ENCODE results near the gene SATB2. TPM values are rescaled to one million over a fixed set of nuclear protein-coding genes. Genes with fewer than 3 reads are reported as not detected.
A peak's percentile ranks its signal among the peaks of the same experiment; 100 is the strongest.

Gene SATB2
- total RNA-seq, 1 experiment from 2014 or later: 22.1 TPM

DNA sequence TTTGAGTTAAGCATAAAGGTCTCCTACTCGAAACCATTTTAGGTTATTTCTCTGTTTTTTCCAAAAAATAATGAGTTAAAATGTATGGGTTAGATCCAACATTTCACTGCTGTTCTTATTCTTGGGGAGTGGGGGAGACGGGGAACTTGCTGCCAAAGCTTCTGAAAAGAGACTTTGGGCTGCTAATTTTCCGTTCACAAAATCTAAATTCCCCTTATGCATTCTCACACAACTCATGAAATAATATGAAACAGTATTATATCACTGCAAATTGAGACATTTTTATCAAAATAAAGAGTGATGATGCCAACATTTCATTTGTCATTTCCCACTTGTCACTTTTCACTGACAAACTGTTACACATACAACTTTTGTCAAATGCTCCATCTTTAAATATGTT lies 7.8 kb downstream of the SATB2 start (continued):
- TF ChIP-seq, protein P1, sequence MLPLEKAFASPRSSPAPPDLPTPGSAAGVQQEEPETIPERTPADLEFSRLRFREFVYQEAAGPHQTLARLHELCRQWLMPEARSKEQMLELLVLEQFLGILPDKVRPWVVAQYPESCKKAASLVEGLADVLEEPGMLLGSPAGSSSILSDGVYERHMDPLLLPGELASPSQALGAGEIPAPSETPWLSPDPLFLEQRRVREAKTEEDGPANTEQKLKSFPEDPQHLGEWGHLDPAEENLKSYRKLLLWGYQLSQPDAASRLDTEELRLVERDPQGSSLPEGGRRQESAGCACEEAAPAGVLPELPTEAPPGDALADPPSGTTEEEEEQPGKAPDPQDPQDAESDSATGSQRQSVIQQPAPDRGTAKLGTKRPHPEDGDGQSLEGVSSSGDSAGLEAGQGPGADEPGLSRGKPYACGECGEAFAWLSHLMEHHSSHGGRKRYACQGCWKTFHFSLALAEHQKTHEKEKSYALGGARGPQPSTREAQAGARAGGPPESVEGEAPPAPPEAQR (CRISPR knock-in tag; IDR thresholded peaks at IDR 0.05): no peak
- TF ChIP-seq FOXP1 (CRISPR knock-in tag; IDR thresholded peaks at IDR 0.05; ENCODE audit: borderline replicate concordance) (no peak), ZNF396 (CRISPR knock-in tag; IDR thresholded peaks at IDR 0.05; ENCODE audit: borderline replicate concordance) (no peak), CREB1 (CRISPR knock-in tag; IDR thresholded peaks at IDR 0.05) (no peak), ZNF263 (CRISPR knock-in tag; IDR thresholded peaks at IDR 0.05; ENCODE audit: low read depth) (no peak)
- TF ChIP-seq, protein P2, sequence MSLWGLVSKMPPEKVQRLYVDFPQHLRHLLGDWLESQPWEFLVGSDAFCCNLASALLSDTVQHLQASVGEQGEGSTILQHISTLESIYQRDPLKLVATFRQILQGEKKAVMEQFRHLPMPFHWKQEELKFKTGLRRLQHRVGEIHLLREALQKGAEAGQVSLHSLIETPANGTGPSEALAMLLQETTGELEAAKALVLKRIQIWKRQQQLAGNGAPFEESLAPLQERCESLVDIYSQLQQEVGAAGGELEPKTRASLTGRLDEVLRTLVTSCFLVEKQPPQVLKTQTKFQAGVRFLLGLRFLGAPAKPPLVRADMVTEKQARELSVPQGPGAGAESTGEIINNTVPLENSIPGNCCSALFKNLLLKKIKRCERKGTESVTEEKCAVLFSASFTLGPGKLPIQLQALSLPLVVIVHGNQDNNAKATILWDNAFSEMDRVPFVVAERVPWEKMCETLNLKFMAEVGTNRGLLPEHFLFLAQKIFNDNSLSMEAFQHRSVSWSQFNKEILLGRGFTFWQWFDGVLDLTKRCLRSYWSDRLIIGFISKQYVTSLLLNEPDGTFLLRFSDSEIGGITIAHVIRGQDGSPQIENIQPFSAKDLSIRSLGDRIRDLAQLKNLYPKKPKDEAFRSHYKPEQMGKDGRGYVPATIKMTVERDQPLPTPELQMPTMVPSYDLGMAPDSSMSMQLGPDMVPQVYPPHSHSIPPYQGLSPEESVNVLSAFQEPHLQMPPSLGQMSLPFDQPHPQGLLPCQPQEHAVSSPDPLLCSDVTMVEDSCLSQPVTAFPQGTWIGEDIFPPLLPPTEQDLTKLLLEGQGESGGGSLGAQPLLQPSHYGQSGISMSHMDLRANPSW (CRISPR knock-in tag; conservative IDR thresholded peaks at IDR 0.05; ENCODE audit: low read depth): no peak
- TF ChIP-seq, protein P3, sequence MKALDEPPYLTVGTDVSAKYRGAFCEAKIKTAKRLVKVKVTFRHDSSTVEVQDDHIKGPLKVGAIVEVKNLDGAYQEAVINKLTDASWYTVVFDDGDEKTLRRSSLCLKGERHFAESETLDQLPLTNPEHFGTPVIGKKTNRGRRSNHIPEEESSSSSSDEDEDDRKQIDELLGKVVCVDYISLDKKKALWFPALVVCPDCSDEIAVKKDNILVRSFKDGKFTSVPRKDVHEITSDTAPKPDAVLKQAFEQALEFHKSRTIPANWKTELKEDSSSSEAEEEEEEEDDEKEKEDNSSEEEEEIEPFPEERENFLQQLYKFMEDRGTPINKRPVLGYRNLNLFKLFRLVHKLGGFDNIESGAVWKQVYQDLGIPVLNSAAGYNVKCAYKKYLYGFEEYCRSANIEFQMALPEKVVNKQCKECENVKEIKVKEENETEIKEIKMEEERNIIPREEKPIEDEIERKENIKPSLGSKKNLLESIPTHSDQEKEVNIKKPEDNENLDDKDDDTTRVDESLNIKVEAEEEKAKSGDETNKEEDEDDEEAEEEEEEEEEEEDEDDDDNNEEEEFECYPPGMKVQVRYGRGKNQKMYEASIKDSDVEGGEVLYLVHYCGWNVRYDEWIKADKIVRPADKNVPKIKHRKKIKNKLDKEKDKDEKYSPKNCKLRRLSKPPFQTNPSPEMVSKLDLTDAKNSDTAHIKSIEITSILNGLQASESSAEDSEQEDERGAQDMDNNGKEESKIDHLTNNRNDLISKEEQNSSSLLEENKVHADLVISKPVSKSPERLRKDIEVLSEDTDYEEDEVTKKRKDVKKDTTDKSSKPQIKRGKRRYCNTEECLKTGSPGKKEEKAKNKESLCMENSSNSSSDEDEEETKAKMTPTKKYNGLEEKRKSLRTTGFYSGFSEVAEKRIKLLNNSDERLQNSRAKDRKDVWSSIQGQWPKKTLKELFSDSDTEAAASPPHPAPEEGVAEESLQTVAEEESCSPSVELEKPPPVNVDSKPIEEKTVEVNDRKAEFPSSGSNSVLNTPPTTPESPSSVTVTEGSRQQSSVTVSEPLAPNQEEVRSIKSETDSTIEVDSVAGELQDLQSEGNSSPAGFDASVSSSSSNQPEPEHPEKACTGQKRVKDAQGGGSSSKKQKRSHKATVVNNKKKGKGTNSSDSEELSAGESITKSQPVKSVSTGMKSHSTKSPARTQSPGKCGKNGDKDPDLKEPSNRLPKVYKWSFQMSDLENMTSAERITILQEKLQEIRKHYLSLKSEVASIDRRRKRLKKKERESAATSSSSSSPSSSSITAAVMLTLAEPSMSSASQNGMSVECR (CRISPR knock-in tag; IDR thresholded peaks at IDR 0.05; ENCODE audit: borderline replicate concordance): no peak

DNA sequence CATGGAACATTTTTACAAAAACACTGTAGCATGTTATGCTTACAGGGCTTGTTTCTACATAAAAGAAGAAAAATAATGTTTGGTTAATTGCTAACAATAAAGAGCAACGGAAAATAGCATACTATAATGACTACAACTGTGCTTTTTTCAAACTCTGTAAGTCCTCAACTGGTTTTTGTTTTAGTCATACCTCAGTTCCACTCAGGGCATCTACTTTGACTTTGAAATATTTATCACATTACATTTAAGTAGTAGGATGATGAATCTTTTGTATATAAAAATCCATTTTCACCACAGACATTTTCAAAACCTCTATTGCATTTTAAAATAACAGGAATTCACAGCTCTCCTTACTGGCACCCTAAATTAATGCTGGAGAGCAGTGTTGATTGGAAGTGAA lies 8.3 kb downstream of the SATB2 start:
- Mint-ChIP-seq H3K9me3 (no peaks in the 10 kb centered on the region), H3K36me3 (no peaks in the 10 kb centered on the region), H3K4me1 (peaks cover 42% of the 10 kb centered on the region), H3K4me3 (no peak overlapping the region), H3K27ac (no peak overlapping the region), H3K27me3 (ENCODE audit: low read depth) (peaks cover 4% of the 10 kb centered on the region; the same call in 1 of the 2 replicates)
- no peak for DNase-seq (ENCODE audit: low spot score)
- POLR2A ChIA-PET: no interaction called here
- CTCF ChIA-PET: no interaction called here
- no peak for ATAC-seq
- TF ChIP-seq ZNF416 (CRISPR knock-in tag; IDR thresholded peaks at IDR 0.05): no peak

DNA sequence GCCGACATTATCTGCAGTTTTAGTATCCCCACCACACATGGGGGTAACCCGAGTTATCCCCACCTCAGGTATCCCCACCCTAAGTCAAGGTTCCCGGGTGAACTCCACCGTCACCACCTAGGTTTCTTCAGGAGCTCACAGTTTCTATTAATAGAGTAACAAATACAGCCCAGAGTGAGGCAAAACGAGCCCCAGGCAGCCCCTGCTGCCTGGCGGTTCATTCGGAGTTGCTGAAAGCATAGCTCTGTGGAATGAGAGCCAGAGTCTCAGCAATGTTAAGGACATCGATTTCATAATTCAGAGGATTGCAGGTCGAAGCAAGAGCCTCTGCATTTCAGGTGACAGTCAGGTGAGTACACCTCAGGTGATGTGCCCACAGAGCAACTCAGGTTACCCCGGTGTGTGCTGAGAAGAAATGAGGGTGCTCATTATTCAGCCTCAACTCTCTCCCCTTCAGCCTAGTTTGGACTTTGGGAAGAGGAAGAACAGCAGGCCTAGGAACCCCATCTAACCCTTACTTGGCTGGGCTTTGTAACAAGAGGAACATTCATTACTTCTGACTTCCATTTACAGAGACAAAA lies 10.7 kb downstream of the SATB2 start:
- Mint-ChIP-seq H3K27me3 (ENCODE audit: low read depth) (no peaks in the 10 kb centered on the region), H3K27ac (peak overlapping the region; percentile 70), H3K4me1 (peaks cover 44% of the 10 kb centered on the region), H3K4me3 (no peak overlapping the region), H3K9me3 (no peaks in the 10 kb centered on the region), H3K36me3 (no peaks in the 10 kb centered on the region)
- peak; percentile 52 for ATAC-seq
- ChIA-PET POLR2A (no interaction called here), CTCF (no interaction called here)
- DNase-seq (ENCODE audit: low spot score): no peak
- TF ChIP-seq ZNF671 (CRISPR knock-in tag; IDR thresholded peaks at IDR 0.05) (no peak), GRHL2 (CRISPR knock-in tag; IDR thresholded peaks at IDR 0.05; ENCODE audit: insufficient replicate concordance, severe bottlenecking) (no peak), SP1 (CRISPR knock-in tag; conservative IDR thresholded peaks at IDR 0.05) (no peak), CBFB (CRISPR knock-in tag; IDR thresholded peaks at IDR 0.05; ENCODE audit: low read depth) (no peak), TEAD1 (CRISPR knock-in tag; IDR thresholded peaks at IDR 0.05) (no peak), RORB (CRISPR knock-in tag; IDR thresholded peaks at IDR 0.05) (no peak), HMGA2 (CRISPR knock-in tag; IDR thresholded peaks at IDR 0.05) (no peak)
- TF ChIP-seq, protein P4, sequence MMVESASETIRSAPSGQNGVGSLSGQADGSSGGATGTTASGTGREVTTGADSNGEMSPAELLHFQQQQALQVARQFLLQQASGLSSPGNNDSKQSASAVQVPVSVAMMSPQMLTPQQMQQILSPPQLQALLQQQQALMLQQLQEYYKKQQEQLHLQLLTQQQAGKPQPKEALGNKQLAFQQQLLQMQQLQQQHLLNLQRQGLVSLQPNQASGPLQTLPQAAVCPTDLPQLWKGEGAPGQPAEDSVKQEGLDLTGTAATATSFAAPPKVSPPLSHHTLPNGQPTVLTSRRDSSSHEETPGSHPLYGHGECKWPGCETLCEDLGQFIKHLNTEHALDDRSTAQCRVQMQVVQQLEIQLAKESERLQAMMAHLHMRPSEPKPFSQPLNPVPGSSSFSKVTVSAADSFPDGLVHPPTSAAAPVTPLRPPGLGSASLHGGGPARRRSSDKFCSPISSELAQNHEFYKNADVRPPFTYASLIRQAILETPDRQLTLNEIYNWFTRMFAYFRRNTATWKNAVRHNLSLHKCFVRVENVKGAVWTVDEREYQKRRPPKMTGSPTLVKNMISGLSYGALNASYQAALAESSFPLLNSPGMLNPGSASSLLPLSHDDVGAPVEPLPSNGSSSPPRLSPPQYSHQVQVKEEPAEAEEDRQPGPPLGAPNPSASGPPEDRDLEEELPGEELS (CRISPR knock-in tag; IDR thresholded peaks at IDR 0.05): no peak
- TF ChIP-seq, protein P5, sequence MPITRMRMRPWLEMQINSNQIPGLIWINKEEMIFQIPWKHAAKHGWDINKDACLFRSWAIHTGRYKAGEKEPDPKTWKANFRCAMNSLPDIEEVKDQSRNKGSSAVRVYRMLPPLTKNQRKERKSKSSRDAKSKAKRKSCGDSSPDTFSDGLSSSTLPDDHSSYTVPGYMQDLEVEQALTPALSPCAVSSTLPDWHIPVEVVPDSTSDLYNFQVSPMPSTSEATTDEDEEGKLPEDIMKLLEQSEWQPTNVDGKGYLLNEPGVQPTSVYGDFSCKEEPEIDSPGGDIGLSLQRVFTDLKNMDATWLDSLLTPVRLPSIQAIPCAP (CRISPR knock-in tag; IDR thresholded peaks at IDR 0.05): no peak

Measured in WTC11 (cell line).